Suprapubic skin (tissue), 3 donors: Measurements from ENCODE around the gene NEU2.

ENCODE experiments used
- POLR2A ChIP-seq, 2 donors: fragments of 450-650 bp; IDR thresholded peaks; one replicate each; pipeline ENCODE4 v1.6.1; 2017; ENCODE audit warnings: antibody characterized with exemption in 2 of 2, mild to moderate bottlenecking in 2 of 2, moderate library complexity in 2 of 2
- TF ChIP-seq, protein P1 (sequence below), 2 donors: fragments of 200-600 bp in 1 of 2; fragments of 450-650 bp in 1 of 2; sonication (generic) in 1 of 2; IDR thresholded peaks; one replicate each; pipeline ENCODE4 v1.5.1; 2016 to 2019; ENCODE audit warnings: antibody characterized with exemption in 2 of 2, mild to moderate bottlenecking in 1 of 2, moderate library complexity in 1 of 2

DNA sequence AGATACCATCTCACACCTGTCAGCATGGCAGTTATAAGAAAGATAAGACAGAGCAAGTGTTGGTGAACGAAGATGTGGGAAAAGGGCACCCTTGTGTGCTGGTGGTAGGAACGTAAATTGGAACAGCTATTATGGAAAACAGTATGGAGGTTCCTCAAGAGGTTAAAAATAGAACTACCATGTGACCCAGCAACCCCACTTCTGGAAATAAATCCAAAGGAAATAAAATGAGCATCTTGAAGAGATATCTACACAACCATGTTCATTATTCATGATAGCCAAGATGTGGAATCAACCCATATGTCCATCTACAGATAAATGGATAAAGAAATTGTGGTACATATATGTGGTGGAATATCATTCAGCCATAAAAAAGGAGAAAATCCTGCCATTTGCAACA is 46.3 kb upstream of the NEU2 start:
- TF ChIP-seq, protein P1, sequence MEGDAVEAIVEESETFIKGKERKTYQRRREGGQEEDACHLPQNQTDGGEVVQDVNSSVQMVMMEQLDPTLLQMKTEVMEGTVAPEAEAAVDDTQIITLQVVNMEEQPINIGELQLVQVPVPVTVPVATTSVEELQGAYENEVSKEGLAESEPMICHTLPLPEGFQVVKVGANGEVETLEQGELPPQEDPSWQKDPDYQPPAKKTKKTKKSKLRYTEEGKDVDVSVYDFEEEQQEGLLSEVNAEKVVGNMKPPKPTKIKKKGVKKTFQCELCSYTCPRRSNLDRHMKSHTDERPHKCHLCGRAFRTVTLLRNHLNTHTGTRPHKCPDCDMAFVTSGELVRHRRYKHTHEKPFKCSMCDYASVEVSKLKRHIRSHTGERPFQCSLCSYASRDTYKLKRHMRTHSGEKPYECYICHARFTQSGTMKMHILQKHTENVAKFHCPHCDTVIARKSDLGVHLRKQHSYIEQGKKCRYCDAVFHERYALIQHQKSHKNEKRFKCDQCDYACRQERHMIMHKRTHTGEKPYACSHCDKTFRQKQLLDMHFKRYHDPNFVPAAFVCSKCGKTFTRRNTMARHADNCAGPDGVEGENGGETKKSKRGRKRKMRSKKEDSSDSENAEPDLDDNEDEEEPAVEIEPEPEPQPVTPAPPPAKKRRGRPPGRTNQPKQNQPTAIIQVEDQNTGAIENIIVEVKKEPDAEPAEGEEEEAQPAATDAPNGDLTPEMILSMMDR (IDR thresholded peaks at IDR 0.05), result no peak
- no peak for TF ChIP-seq POLR2A (IDR thresholded peaks at IDR 0.05)
